Activated CD4-positive, alpha-beta T cell treated with anti-CD3 and anti-CD28 coated beads, Interleukin-2, Interleukin-4, amounts not matched to agents 100 ng/mL and 50 ng/mL, durations not matched to agents 16 hours and 8 hours (primary cell): ENCODE measurements around the gene GPR173.

Experiments
- DNase-seq: peaks from one replicate; pipeline ENCODE4 v3.0.0-alpha.2; 2020; ENCODE audit warnings: low spot score

GPR173 gene

GRCh38 chrX:53071604-53072417 lies 23.2 kb downstream of the GPR173 start:
- peak; percentile 82 for DNase-seq

DNA sequence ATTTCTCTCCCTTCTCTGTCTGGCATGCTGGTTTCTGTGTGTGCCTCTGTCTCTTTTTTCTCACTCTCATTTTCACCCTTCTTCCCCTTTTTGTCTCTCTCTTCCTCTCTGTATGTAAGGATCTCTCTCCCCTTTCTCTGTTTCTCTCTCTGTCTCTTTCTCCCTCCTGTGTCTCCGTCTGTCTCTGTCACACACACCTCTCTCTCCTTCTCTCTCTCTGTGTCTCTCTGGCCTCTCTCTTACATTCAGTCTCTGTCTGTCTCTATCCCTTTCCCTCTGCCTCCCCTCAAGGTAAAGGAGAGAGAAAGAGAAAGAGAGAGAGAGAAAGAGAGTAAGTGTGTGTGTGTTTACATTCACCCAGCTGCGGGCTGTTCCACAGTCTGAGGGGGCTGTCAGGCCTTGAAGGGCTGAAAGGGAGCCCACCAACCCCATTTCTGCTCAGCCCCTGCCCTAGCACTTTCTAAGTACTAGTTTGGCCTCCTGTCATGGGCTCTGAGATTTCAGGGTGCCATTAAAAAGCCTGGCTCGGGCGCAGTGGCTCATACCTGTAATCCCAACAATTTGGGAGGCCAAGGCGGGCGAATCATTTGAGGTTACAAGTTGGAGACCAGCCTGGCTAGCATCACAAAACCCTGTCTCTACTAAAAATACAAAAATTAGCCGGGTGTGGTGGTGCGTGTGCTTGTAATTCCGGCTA lies 24.0 kb downstream of the GPR173 start:
- DNase-seq, result no peak

DNA sequence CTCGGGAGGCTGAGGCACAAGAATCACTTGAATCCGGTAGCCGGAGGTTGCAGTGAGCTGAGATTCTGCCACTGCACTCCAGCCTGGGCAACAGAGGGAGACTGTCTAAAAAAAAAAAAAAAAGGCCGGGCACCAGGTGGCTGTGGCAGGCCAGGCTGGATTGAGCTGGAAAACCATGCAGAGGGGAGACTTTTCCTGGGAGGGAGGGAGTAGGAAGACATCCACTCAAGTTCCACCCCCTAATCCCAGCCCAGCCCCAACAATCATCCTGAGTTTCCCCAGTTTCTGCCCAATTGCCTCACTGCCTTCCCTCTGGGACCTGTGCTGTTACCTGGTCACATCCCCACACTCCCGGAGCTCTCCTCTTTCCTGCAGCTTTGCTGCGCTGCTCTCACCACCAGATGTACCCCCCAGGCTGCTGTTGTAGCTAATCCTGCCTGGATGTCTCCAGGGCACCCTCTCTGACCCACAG lies 24.6 kb downstream of the GPR173 start:
- no peak for DNase-seq

DNA sequence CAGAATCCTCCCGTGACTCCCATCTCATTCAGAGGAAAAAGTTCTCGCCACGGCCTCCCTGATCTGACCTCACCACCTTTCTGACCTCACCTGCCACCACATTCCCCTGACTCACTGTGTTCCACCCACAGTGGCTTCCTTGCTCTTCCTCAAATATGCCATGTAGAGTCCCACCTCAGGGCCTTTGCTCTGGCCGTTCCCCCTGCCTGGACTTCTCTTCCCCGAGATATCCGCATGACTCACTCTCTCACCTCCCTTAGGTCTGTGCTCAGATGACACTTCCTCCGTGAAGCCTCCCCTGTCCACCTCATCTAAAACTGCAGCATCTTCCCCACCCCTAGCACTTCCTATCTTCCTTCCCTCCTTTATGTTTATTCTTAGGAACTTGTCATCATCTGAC lies 26.4 kb downstream of the GPR173 start:
- DNase-seq, result no peak

GRCh38 chrX:53076671-53077070 lies 28.1 kb downstream of the GPR173 start:
- DNase-seq, result no peak

GRCh38 chrX:53077207-53078197 lies 28.9 kb downstream of the GPR173 start:
- no peak for DNase-seq

DNA sequence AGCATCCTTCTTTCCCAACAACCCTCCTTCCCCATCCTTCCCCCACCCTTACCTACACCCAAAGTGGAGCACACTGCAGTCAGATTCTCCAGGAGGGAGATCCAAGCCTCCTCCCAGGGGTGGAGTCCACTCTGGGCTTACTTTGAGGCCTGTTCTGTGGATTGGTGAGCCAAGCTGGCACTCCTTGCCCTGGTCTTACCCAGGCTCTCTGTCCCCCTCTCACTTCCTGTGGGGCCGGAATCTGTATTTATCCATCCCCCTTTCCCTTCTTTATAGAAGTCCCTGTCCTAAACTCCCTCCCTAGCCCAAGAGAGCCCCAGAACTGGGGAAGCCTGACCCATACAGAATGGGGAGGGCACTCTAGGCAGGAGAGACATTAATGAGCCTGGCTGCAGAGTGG lies 30.4 kb downstream of the GPR173 start:
- DNase-seq, result no peak

GRCh38 chrX:53080628-53081580 lies 32.3 kb downstream of the GPR173 start:
- no peak for DNase-seq

DNA sequence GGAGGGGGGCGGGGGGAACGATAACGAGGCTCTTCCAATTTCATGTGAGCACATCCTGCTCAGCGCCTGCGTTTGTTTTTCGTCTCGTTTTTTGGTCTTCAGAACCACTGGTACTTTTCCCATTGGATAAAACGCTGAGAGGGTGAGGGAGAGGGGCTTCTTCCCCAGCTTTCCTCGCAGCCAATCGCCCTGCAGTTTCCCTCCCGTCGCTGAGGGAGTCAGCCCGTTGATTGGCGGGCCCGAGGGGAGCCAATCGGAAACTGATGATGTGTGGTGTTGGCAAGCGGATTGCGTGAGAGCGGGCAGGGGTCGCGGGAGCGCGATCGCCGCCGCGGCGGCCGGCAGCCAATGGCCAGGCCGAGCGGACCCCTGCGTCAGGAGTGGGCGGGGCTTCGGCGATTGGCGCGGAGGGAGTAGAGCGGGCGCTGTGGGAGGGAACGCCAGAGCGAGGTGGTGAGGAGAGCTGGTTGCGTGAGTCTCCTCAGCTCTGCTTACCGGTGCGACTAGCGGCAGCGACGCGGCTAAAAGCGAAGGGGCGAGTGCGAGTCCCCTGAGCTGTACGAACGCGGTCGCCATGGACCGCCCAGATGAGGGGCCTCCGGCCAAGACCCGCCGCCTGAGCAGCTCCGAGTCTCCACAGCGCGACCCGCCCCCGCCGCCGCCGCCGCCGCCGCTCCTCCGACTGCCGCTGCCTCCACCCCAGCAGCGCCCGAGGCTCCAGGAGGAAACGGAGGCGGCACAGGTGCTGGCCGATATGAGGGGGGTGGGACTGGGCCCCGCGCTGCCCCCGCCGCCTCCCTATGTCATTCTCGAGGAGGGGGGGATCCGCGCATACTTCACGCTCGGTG lies 33.6 kb downstream of the GPR173 start, which contains the start of gene TSPYL2:
TSS of gene TSPYL2 (plus strand) at position 443 of the 848 bp plus-strand sequence. CDS start at position 575, 132 bp downstream.
- DNase-seq, result peak; percentile 92

- no peak for DNase-seq
Observed at GRCh38 chrX:53082773-53083616, 34.4 kb downstream of the GPR173 start.

DNA sequence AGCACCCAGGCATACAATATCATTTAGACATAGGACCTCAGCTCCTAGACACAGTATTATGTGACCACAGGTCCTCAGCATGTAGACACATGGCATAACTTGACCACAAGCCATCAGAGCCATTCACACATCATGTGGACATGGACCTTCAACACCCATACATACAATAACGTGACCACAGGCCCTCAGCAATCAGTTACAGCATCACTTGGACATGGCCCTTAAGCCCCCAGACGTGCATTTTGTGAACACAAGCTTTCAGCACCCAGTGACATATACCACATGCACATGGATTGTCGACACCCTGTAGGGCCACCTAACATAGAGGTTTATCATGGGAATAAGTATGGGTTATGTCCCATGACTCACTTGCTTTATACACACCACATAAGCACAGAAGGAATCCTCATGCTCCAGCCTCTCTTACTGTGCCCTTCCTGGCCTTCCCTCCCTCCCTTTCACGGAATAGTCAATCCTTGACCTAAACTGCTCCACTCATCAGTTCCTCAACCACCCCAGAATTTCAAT lies 35.5 kb downstream of the GPR173 start:
- DNase-seq, result no peak

- DNase-seq, result no peak
Observed at GRCh38 chrX:53084863-53085262, 36.3 kb downstream of the GPR173 start.

DNA sequence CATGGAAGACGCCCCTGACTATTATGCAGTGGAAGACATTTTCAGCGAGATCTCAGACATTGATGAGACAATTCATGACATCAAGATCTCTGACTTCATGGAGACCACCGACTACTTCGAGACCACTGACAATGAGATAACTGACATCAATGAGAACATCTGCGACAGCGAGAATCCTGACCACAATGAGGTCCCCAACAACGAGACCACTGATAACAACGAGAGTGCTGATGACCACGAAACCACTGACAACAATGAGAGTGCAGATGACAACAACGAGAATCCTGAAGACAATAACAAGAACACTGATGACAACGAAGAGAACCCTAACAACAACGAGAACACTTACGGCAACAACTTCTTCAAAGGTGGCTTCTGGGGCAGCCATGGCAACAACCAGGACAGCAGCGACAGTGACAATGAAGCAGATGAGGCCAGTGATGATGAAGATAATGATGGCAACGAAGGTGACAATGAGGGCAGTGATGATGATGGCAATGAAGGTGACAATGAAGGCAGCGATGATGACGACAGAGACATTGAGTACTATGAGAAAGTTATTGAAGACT lies 37.2 kb downstream of the GPR173 start:
- no peak for DNase-seq

- DNase-seq, result no peak
Observed at GRCh38 chrX:53086464-53086863, 37.9 kb downstream of the GPR173 start.

DNA sequence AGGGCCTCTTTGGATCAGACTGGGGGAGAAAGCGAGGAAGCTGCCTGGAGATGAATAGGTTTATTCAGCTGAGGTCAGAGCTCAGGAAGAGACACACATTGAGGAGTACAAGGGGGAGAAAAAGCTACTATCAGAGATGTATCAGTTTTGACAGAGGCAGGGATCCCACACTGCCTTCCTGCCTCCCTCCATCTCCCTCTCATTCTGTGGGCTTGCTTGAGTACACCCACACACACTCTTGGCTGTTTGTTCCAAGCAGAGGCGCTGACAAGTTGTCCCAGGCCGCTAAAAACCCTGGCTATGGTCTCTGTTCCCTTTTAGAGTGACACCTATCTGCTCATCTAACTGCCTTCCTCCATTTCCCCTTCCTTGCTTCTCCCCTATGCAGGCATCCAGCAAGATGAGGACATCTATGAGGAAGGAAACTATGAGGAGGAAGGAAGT lies 38.8 kb downstream of the GPR173 start:
- DNase-seq, result no peak

GRCh38 chrX:53088136-53088974 lies 39.8 kb downstream of the GPR173 start:
- DNase-seq, result peak; percentile 69

GRCh38 chrX:53089224-53089842 lies 40.7 kb downstream of the GPR173 start:
- DNase-seq, result peak; percentile 54
